NAMALWA (cell line): ENCODE measurements around the gene DPEP3.

Source experiments
- DNase-seq: peaks from one replicate; pipeline ENCODE4 v3.0.0-alpha.2; 2015; ENCODE audit warnings: low spot score

The DPEP3 gene

GRCh38 chr16:67930191-67930590, 50.1 kb downstream of the DPEP3 start:
- no peak for DNase-seq

DNA sequence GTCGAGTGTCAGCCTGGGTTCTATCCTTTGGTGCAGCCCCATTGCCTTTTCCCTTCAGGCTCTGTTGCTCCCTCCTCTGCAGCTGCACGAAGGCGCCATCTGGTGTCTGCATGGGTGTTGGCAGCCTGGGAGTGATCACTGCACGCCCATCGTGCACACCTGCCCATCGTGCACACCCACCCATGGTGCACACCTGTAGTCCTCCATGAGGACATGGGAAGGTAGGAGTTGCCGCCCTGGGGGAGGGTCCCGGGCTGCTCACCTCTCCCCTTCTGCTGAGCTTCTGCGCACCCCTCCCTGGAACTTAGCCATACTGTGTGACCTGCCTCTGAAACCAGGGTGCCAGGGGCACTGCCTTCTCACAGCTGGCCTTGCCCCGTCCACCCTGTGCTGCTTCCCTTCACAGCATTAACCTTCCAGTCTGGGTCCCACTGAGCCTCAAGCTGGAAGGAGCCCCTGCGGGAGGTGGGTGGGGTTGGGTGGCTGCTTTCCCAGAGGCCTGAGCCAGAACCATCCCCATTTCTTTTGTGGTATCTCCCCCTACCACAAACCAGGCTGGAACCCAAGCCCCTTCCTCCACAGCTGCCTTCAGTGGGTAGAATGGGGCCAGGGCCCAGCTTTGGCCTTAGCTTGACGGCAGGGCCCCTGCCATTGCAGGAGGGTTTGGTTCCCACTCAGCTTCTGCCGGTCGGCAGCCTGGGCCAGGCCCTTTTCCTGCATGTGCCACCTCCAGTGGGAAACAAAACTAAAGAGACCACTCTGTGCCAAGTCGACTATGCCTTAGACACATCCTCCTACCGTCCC, 51.5 kb downstream of the DPEP3 start:
- DNase-seq, result peak; percentile 86

DNA sequence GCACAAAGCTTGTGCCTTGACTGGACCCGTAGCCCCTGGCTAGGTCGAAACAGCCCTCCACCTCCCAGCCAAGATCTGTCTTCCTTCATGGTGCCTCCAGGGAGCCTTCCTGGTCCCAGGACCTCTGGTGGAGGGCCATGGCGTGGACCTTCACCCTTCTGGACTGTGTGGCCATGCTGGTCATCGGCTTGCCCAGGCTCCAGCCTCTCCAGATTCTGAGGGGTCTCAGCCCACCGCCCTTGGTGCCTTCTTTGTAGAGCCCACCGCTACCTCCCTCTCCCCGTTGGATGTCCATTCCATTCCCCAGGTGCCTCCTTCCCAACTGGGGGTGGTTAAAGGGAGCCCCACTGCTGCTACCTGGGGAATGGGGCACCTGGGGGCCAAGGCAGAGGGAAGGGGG, 52.2 kb downstream of the DPEP3 start:
- no peak for DNase-seq

GRCh38 chr16:67927131-67927941, 53.0 kb downstream of the DPEP3 start:
- no peak for DNase-seq

DNA sequence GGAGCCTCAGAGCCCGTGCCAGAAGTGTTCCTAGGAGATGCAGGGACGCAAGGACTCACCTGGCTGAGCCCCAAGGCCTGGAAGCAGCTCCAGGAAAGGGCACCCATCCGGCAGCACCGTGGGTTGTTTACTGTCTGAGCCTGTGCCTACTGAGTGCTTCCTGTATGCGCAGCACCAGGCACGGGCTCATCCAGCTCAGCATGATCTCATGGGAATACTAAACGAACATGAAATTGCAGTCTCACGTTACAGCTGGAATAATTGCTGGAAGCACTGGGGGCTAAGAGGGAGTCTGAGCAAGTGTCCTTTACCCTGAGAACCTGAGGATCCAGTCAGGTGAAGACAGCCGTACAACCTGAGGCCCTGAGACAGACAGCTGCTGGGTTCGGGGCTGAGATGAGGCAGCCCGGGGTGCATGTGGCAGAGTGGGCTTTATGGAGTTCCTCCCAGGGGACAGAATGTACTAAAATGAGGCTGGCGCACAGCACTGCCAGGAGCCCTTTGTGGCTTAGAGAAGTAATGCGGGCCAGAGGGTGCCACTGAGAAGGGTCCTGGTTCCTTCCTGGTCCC, 54.0 kb downstream of the DPEP3 start:
- DNase-seq, result peak; percentile 45
